Erythroblast (primary cell): ENCODE measurements around the gene C1QC.

Experiments used
- DNase-seq, 2 experiments: peaks; one replicate each; lab custom pipeline; 2025; lab: John Stamatoyannopoulos, UW
- GATA1 ChIP-seq: IDR thresholded peaks from 2 replicates; pipeline ENCODE4 v1.6.1; 2011; ENCODE audit warnings: low read depth, mild to moderate bottlenecking, control low read depth, low read length, moderate library complexity
- POLR2A ChIP-seq: IDR thresholded peaks from 2 replicates; pipeline ENCODE4 v1.6.1; 2011; ENCODE audit warnings: mild to moderate bottlenecking, low read length

C1QC gene

DNA sequence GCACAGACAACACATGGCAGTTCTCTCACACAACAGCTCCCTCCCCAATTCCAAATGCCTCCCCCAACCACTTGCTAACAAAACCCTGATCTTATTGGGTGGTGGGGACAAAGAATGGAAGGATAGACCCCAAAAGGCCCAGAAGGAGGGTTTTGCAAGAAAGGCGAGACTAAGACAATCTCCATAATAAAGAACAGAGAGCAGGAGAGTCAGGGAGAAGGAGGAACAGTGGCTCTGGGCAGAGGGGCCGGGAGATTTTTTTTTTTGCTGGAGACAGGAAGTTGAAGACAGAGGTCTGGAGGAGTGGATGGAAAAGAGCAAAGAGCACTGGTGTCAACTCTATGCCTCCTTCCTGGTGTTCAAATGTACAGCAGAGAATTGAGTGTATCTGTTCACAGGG lies 13.5 kb upstream of the C1QC start:
- no peak for TF ChIP-seq POLR2A
- TF ChIP-seq GATA1, result no peak
- no peak for DNase-seq

DNA sequence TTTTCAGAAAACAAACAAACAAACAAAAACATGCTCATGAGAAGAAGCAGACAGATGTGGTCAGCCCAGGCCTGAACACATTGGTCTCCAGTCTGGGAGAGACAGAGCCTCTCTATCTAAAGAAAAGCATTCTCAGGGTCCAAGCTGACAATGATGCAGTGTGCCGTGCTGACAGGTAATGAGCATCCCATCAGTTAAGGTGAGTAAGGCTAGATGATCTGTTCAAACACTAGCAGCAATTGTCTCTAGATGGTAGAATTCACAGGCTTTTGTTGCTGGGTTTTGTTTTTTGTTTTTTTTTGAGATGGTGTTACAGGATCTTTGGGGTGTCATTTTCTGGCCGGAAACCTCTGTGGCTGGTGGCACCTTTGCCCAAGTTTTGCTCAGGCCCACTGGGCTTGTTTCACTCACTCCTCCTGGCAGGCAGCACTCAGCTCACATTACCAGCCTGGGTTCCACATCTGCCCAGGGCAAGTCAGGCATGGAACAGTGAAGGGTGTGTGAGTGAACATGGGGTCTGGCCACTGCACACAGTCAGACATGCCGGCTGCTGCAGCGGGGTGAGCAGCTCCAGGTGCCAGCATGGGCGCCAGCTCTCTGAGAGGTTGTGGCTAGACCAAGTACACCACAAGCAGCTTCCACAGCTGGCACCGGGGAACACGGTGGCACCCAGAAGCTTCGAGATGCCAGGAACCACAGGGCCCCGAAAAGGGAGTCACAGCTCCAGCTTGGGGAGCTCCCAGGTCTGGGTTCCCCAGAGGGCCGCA lies 9.6 kb upstream of the C1QC start:
- no peak for DNase-seq
- TF ChIP-seq GATA1, result no peak
- no peak for TF ChIP-seq POLR2A

DNA sequence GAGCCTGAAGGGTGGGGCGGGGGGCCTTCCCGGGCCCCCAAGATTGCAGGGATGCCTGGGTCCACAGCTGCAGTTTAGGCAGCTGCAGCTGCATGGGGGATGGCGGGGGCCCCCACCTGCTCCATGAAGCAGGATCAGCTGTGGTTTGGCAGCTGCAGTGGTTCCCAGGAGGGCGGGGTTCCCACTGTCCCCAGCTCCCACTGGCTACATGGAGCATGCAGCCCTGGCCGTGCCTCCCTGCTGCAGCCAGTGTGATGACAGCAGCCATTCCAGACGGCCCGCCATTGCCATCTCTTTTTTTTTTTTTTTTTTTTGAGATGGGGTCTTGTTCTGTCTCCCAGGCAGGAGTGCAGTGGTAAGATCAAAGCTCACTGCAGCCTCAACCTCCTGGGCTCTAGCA lies 8.0 kb upstream of the C1QC start:
- no peak for TF ChIP-seq GATA1
- no peak for TF ChIP-seq POLR2A
- no peak for DNase-seq

DNA sequence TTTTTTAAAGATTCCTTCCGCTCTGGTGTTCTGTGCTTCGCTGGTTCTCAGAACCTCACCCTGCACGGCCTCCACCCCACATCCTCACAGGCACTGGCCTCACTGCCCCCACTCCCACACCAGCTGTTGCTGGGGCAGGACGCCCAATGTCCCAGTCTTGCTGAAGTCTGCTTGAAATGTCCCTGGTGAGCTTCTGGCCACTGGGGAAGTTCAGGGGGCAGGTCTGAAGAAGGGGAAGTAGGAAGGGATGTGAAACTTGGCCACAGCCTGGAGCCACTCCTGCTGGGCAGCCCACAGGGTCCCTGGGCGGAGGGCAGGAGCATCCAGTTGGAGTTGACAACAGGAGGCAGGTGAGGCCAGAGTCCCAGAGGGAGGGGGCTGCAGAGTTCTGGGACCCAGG lies 7.1 kb upstream of the C1QC start, which contains the start of gene C1QA:
TSS of gene C1QA (plus strand) at position 276 of the 400 bp plus-strand sequence. CDS start 989 bp downstream, outside the sequence.
- no peak for TF ChIP-seq POLR2A
- no peak for DNase-seq

DNA sequence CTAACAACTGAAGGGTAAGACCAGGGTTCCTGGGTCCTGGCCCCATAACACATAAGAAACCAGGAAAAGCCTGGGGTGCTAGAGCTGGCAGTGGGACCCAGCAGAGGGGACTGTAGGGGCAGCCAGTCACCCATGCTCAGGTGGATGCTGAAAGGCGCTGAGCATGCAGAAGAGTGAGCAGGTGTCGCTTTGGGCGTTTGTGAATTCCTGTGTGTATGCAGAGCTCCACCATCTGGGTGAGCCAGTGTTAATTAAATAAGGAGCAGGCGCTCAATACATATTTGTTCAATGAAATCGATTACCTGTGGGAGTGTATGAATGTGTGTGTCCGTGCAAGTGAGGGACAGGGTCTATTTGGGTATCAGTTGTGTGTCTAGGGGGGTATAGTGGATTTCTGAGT lies 6.5 kb upstream of the C1QC start:
- DNase-seq, result no peak
- TF ChIP-seq GATA1, result no peak
- TF ChIP-seq POLR2A, result no peak

DNA sequence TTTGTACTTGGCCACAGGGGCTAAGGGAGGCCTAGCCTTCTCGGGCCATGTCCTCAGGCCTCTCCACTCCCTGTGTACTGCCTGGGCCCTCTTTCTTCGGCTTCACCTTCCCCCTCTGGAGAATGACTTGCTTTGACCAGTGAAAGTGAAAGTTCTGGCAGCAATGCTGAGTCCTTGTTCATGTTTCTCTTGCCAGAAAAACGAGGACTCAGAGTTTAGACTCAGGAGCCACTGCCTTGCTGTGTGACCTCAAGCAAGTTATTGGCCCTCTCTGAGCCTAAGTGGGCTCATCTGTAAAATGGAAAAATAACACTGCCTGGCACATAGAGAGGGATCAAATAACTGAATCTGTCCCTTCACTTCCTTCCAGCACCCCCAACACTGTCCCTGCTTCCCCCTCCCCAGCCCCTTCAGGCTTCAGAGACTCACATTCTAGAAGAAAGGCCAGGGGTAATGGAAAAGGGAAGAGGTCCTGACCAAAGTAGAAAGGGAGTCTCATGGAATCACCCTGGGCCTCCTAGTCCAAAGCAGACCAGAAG lies 5.5 kb upstream of the C1QC start:
- TF ChIP-seq POLR2A, result no peak
- TF ChIP-seq GATA1, result no peak
- no peak for DNase-seq

DNA sequence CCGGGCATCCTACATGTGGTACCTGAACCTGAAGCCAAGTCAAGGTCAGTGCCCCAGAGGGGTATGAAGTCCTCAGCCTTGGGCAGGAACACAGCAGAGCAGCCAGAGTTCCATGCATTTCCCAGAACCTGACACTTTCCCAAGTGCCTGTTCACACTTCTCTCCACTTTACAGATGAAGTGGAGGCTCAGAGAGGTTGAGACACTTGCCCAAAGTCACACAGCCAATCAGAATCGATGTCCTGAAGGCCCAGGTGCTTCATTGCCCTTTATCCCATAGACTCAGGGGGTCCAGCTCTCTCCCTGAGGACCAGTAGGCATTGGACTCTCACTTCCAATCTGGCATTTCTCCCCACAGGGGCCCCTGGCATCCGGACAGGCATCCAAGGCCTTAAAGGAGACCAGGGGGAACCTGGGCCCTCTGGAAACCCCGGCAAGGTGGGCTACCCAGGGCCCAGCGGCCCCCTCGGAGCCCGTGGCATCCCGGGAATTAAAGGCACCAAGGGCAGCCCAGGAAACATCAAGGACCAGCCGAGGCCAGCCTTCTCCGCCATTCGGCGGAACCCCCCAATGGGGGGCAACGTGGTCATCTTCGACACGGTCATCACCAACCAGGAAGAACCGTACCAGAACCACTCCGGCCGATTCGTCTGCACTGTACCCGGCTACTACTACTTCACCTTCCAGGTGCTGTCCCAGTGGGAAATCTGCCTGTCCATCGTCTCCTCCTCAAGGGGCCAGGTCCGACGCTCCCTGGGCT lies 4.8 kb upstream of the C1QC start:
- no peak for DNase-seq
- no peak for TF ChIP-seq GATA1
- no peak for TF ChIP-seq POLR2A

DNA sequence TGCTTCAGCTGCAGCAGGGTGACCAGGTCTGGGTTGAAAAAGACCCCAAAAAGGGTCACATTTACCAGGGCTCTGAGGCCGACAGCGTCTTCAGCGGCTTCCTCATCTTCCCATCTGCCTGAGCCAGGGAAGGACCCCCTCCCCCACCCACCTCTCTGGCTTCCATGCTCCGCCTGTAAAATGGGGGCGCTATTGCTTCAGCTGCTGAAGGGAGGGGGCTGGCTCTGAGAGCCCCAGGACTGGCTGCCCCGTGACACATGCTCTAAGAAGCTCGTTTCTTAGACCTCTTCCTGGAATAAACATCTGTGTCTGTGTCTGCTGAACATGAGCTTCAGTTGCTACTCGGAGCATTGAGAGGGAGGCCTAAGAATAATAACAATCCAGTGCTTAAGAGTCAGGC lies 4.1 kb upstream of the C1QC start:
- TF ChIP-seq GATA1, result no peak
- TF ChIP-seq POLR2A, result no peak
- DNase-seq, result peak in 1 of 2 experiments; percentile 4

DNA sequence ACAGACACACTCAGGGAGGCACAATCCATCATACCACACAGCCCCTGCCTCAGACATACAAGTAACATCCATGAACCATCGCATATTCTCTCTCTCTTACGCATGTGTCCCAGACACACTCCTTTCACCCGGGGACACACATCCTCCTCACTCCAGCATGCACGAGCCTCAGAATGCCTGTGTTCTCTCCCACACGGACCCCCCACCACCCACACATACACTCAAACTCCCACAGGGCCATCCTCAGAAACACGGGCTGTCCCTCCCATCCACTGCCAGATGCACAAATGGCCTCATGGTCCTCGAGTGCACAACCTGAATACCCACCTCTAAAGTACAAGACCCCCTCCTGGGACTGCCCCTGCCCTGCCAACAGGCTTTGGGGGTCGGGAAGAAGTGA lies 2.2 kb upstream of the C1QC start:
- no peak for TF ChIP-seq GATA1
- no peak for TF ChIP-seq POLR2A
- DNase-seq, result no peak

DNA sequence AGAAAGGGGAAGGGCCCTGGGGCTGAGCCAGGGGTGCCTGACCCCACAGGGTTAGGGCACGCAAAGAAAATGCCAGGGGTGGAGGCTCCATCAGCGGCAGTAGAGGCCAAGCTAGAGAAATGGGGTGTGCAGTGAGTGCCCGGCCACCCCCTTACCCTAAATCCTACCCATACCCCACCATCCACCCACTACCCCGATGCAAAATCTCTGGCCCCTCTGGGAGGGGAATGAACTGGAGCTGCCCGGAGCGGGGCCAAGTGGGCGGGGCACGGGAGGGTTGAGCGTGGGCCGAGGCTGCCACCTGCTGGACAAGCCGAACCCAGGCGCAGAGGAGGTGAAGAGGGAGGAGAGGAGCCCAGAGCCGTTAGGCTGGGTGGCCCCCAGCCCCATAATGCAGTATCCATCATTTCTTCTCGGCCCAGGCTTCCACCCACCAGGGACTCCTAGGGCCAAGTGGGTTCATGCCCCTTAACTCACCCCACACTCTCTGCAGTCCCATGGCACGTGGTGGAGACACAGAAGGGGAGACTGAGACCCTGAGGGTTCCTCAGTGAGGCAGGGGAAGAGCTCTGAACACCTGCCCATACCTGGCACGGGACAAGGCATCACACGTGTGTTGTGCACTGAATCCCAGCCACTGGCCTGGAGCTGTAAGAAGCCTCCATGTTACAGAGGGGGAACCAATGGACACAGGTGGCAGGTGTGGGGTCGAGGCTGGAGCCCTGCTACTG lies 1.4 kb upstream of the C1QC start:
- TF ChIP-seq GATA1 (no peak), POLR2A (no peak)
- DNase-seq, result peak; percentile 55 to 77

DNA sequence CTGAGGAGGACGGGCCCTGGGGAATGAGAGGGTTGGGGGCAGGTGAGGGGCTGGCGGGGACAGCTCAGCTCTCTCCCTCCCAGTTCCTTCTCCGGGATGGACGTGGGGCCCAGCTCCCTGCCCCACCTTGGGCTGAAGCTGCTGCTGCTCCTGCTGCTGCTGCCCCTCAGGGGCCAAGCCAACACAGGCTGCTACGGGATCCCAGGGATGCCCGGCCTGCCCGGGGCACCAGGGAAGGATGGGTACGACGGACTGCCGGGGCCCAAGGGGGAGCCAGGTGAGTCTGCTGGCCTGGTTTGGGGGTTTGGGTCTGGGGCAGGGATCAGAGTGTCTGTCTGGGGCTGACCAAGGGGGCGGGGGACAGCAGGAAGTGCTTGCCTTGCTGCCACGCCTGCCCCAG lies 495 bp downstream of the C1QC start:
- no peak for DNase-seq
- no peak for TF ChIP-seq GATA1

DNA sequence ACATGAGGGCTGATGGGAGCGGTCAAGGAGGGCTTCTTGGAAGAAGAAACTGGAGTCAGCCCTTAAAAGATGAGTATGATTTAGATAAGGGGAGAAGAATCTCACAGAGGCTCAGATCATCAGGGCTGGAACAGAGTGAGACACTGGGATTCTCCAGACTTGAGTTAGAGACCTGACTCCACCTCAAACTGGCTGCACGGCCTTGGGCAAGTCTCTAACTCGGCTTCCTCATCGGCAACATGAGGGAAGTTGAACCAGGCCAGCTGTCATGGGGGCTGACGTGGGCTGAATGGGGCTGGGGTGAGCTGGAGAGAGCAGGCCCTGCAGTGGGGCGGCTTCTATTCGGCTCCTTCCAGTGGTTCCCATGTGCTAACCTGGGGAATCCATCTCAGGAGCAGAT lies 2.5 kb downstream of the C1QC start:
- TF ChIP-seq POLR2A (no peak), GATA1 (no peak)
- DNase-seq, result no peak

DNA sequence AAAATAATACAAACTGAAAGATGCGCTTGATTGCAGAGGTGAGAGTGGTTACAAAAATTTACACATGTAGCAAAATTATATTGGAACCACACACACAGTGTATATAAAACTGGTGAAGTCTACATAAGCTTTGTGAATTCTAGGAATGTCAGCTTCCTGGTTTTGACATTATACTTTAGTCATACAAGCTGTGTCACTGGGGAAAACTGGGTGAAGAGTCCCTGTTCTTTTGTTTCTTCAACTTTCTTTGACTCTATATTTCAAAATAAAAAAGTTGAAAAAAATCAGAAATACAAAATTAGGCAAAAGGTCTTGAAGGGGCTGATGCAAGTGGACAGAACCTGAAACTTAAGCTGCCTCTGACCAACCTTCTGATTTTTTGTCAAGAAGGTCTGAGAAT lies 3.0 kb downstream of the C1QC start:
- no peak for DNase-seq
- TF ChIP-seq POLR2A (no peak), GATA1 (no peak)
